Measurements from ENCODE around the gene TADA2B. TPM values are rescaled to one million over a fixed set of nuclear protein-coding genes. Genes with fewer than 3 reads are reported as not detected.

TADA2B gene
- total RNA-seq, 1 donor from 2014 or later: 8.0 TPM

DNA sequence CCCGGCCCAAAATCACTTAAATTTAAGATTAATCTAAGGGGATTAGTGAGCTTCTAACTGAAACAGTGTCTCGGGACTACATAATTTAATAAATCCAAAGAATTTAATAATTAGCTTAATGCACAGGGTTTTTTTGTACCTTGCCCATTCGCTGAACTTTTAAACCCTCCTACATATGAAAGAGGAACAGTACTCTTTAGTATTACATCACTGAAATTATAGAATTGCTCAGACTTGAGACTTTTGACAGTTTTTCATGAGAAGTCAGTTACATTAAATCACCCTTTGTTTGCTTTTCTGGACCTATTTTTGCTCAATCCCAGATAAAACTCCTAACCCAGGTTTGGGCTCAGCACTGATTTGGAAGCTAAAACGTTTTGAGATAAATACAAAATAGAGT lies 2.4 kb upstream of the TADA2B start:
- no peak for DNase-seq (ENCODE audit: low read depth in 2 of 2)

DNA sequence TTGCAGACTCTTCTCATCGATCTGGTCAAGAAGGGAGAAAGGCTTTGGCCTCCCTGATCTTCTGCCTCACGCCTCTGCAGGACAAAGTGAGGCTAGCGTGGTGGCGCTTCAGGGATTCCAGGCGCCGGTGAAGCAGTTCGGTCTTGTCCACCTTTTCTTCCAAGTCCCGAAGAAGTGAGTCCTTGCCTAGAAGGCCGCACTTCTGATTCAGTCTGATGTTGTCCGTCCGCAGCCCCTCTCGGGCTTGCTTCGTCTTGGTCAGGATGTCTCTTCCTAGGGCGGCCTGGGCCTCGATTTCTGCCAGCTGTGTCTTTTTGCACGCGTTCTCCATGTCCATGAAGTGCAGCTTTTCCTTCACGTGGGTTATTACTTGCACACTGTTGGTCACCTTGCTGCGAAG lies 1.9 kb upstream of the TADA2B start:
- DNase-seq (ENCODE audit: low read depth in 2 of 2): no peak

DNA sequence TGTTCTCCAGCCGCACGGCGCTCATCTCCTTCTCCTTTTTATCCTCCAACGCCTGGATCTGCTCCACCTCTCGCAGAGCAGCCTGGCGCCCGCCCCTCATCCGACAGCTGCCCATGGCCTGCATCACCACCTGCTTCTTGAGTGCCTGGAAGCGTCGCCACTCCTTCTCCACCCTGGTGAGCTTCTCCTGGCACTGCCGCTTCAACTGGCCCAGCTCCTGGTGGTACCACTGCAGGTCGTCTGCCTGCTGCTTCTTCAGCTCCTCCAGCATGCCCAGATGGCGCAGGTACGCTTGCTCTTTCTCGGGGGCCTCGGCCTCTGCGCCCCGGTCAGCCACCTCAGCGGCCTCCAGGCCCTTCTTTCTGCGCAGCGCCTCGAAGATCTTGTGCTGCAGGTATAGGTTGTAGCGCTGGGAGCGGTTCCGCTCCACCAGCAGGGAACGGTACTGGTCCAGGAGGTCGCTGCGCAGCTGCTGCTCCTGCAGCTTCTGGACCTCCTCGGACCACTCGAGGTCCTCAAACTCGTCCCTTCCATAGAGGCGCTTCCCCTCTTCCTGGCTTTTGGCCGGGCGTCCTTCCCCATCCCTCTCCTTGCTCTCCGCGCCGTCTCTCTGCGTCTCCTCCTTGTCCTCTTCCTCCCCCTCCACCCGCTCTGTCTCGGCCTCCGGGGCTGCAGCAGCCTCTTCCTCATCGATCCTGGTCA lies 1.2 kb upstream of the TADA2B start:
- no peak for DNase-seq (ENCODE audit: low read depth in 2 of 2)

DNA sequence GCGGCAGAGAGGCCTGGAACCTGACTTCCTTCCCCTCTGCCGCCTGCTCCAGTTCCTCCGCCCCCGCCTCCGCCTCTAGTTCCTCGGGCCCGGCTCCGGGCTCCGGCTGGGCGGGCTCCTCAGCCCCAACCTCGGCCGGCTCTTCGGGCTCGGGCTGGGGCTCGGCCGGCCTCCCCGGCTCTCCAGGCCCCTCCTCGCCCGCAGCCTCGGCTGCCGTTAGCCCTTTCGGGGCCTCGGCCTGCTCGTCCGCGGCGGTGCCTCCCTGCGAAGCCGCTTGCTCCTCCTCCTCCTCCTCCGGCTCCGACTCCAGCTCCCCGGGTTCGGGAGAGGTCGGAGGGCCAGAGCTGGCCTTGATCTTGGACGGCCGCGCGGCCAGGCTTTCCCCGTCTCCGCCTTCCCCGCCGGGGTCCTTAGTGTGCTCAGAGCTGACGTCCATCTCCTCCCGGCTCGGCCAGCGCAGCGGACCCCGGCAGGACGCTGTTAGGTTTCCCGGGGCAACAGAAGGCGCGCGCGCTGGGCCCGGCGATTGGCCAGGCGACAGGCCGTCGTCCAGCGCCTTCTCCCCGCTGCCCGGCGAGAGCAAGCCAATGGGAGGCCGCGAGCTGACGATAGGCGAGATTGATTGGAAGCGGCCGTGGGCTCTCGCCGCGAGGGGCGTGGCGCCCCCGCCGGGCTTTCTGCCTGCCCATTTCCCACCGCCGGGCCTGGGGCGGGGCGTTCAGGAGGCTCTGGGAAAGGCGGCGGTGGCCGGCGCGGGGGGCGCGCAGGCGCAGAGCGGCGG lies 479 bp upstream of the TADA2B start:
- DNase-seq (ENCODE audit: low read depth in 2 of 2): peak; percentile 93 to 99

DNA sequence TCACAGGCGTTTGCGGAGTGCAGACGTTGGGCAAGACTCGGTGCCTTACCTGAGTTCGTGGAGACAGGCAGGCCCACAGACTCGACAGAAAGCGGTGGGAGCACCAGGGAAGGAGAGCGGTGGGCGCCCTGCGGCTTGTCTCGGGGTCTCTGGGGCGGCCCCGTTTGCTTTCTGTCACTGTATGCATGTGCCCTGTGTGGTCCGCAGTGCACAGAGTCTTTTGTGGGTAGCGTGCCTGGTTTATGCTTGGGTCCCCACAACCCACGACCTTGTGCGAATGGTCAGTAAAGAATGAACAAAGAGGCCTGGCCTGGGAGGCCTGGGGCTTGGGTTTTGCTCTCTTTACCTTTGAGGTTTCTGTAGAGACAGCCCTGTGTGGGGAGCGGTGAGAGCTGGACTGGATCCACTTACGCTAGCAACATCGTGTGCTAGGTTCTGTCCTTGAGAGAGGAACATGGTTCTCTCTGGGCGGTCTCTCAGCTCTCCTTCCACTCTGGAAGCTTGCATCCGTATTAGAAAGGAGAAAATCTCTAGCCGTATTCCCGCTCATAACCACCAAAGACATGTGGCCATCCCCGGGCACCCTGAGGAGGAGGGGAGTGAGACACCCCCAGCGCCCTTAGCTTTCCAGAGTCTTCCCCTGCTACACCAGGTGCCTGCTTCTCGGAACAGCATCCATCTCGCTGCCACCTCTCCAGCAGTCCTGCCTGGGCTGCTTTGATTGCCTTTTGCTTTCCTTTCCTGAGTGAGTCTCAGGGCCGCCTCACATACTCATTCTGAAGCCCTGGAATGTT lies 1.2 kb downstream of the TADA2B start:
- no peak for DNase-seq (ENCODE audit: low read depth in 2 of 2)

DNA sequence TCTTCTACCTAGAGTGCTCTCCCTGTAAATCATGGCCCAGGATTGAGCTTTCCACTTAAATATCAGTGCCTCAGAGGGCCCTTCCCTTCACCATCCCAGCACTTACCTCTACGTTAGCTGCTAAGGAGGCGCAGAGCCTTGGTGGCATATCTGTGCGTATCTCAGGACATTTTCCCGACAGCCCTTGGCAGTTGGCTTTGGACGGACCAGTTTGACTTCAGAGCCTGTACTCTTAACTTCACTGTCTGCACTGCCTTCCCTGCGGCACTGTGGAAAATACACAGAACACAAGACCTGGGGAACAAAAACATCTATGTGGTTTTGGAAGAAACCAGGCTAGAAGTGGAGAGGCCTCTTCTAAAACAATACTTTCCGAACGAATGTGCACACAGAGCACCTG lies 2.4 kb downstream of the TADA2B start:
- no peak for DNase-seq (ENCODE audit: low read depth in 2 of 2)

DNA sequence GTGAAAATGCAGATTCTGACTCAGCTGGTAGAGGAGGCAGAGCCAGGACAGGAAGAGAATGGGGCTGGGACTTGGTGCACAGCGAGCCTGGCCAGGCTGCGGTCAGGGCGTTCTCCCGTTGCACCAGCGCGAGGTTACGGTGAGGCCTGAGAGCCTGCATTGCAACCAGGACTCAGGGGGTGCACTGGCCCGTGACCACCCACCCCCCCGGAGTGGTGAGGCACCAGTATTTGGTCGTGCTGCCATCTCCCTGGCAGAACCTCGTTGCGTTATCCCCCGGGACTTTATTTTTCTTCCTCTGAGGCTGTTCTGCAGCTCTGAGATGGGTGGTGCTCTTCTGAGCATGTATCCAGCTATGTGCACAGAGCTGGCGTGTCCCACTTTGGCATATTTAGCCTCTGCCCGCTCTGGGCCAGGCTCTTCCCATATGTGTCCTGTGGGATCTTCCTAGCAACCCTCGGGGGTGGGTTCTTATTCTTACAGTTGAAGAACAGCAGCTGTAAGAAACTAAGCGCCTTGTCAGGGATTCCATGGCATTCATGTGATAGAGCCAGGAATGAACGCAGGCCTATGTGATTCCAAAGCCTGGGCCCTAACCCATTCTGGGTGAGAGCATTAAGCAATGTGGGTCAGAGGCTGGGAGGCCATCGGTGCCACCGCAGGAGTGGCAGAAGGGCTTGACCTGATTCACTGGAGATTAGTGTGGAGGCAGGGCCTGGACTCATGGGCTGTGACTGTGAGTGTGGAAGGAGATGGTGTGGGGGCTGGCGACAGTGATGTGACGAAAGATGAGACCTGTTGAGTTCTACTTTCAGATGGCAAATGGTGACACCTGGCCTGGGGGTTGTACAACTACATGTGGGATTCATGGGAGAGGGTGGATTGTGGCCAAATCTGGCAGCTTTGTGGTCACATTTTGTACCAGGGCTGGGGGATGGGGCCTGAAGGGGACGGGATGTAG lies 3.1 kb downstream of the TADA2B start:
- no peak for DNase-seq (ENCODE audit: low read depth in 2 of 2)

DNA sequence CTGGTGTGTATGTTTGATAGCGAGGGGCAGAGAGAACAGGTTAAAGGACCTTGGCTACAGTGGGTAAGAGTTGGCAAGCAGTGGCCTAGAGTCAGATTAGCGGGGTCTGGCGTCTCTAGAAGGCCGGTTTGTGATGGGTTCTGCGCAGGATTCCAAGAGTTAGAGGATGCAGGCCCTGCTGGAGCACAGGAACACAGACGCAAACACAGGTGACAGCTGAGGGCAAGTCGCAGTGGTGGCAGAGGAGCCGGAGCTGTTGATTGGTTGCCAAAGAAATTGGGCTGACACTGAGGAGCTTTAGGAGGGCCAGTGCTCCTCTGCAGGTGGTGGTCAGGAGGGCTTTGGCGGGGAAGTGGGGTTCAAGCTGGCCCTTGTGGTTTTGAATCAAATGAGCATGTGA lies 3.8 kb downstream of the TADA2B start:
- DNase-seq (ENCODE audit: low read depth in 2 of 2): no peak

DNA sequence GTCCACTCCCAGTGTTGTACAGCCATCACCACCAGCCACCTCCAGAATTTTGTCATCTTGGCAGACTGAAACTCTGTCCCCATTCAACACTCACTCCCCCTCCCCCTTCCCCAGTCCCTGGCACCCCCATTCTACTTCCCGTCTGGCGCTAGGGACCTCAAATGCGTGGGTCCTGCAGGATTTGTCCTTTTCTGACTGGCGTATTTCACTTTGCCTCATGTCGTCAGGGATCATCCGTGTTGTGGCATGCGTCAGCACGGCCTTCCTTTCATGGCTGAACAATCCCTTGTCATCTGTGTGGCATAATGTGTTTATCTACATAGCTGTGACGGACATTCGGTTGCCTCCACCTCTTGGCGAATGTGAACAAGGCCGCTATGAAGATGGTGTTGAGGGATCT lies 5.5 kb downstream of the TADA2B start:
- no peak for DNase-seq (ENCODE audit: low read depth in 2 of 2)

DNA sequence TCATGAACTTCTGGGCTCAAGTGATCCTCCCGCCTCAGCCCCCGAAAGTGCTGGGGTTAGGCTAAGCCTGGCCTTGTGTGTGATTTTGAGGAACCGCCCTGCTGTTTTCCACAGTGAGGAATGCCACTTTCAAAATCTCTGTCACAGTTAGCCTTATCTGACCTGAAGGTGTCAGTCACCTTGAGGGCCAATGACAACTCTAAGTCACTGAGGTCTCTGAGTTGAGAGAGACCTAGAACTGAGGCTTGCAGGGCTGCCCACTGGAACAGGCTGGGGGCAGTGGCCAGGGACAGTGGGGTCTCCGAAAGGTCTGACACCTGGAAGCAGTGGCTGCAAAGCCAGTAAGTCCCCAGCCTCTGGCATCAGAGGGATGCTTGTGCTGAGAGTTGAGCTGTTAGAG lies 6.1 kb downstream of the TADA2B start:
- DNase-seq (ENCODE audit: low read depth in 2 of 2): no peak

DNA sequence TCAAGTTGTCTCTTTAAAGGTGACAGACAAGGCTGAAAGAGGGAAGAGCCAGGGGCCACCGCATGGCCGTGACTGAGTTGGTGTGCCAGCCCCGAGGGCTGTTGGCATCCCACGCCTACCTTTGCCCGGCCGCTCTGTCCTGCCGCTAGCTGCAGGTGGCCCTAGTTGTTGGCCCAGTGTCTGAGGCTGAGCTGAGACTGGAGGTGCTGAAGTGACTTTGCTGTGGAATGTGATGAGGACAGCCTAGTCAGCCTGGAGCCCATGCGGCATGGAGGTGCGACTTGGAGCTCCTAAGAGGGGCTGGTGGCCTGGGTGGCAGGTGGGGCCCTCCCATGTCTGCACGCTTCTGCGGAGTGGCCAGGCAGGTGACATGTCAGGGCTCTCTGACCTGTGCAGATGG lies 6.6 kb downstream of the TADA2B start:
- no peak for DNase-seq (ENCODE audit: low read depth in 2 of 2)

DNA sequence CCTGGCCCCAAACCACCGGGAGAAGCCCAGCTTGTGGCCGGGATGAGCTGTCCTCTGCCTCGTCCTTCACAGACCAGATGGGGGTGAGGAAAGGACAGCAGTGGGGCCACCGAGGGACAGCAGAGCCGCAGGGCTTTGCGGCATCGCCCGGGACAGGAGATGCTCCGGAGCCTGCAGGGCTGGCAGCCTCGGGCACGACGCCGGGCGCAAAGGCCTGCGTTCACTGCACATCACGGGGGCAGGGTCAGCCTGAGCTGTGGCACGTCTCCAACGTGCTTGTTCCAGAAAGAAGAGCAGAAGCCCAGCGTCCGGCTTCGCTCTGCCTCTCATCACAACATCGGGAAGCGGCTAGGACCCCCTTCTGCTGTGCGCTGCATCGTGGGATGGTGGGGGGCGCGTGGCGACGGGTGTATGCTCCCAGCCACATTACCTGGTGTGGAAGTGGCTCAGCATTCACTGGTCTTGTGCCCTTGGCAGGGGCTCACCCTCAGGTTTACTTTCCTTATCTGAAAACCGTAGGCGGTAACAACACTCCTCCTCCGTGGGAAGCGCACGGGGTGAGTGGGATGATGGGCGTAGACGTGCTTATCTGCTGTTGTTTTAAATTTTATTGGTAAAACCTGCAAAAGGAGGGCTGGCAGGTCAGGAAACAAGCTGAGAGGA lies 7.4 kb downstream of the TADA2B start:
- no peak for DNase-seq (ENCODE audit: low read depth in 2 of 2)

DNA sequence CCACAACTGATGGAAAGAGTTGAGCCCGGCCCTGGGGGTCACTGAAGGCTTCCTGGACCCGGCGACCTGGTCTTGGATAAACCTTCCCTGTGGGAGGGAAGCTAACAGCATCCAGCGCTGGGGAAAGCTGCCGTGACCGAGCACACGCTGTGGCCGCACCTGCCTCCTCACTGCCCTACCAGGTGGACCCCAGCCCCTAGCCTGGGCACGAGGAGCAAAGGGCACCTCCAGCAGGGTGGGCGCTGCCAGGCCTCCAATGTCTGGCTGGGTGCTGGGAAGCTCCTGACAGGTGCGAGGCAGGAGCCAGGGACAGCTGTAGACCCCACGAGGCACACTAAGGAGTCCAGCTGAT lies 7.9 kb downstream of the TADA2B start:
- DNase-seq (ENCODE audit: low read depth in 2 of 2): no peak

DNA sequence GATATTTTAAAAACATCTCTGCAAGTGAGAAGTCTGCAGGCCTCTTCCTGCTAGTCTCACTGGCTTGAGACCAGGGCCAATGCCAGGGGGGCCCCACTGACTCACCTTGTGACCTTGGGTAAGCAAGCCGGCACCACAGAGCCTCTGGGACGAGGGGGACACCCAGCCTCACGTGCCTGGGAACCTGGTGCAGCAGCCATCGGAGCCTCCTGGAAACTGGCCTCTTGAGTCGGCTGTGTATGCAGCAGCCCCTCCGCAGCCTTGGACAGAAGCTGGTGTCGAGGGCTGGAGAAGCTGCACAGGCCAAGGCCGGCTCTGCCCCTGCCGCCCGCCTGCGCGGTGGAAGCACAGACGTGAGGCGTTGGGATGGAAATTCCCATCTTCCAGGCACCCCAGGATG lies 8.7 kb downstream of the TADA2B start:
- DNase-seq (ENCODE audit: low read depth in 2 of 2): no peak

DNA sequence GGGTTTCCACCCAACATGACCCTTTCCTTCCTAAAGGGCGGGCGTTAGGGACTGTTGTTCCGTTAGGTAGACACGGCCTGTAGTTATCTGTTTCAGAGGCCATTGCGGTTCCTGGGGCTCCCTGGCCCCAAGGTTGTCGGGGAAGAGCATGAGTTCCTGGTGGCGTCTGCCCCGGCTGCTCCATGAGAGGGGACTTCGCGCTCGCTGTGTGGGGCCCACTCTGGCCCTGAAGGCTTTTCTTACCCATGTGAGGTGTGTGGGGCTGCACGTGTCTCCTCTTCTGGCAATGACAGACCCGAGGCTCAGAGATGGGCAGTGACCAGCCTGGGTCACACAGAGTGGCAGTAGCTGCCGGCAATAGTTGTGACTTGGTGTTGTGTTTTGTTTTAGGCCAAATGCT lies 9.1 kb downstream of the TADA2B start:
- DNase-seq (ENCODE audit: low read depth in 2 of 2): no peak

DNA sequence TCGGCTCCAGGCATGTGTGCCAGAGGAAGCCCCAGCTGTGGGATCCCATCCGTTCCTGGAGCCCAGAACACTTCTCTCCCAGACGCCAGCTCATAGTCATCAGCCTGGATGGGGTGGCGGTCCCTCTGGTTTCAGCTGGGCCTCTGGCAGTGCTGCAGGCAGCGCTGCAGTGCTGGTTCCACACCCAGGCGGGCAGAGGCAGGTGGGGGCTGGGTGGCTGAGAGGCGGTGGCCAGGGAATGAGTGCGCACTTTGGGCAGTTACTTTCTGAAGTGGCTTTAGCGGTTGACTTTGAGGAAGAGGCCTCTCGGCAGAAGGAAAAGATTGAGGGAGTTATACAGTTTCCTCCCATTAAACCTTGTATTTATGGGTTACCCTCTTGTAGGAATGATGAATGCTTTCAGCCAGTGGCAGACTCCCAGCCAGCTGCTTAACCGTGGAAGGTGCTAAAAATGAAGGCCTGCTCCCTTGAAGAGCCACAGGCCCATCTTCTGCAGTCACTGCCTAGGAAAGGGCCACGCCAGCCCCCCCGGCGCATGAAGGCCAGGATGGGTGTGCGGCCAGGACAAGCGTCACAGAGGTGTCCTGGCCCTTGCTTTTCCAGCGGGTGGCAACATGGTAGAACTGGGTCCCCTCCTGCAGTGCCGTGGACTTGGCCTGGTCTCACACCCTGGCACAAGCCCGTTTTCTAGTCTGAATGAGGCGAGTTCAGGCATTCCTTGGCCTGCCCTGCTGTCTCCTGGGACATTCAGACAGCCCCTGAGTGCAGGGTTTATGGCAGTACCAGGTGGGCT lies 9.9 kb downstream of the TADA2B start:
- no peak for DNase-seq (ENCODE audit: low read depth in 2 of 2)

DNA sequence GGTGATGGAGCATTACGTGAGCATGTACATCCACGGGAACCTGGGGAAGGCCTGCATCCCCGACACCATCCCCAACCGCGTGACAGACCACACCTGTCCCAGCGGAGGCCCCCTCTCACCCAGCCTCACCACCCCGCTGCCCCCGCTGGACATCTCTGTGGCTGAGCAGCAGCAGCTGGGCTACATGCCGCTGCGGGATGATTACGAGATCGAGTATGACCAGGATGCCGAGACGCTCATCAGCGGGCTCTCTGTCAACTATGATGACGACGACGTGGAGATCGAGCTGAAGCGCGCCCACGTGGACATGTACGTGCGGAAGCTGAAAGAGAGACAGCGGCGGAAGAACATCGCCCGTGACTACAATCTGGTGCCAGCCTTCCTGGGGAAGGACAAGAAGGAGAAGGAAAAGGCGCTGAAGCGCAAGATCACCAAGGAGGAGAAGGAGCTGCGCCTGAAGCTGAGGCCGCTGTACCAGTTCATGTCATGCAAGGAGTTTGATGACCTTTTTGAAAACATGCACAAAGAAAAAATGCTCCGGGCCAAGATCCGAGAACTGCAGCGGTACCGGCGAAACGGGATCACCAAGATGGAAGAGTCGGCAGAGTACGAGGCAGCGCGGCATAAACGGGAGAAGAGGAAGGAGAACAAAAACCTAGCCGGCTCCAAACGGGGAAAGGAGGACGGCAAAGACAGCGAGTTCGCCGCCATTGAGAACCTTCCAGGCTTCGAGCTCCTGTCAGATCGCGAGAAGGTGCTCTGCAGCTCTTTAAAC lies 11.1 kb downstream of the TADA2B start:
- DNase-seq (ENCODE audit: low read depth in 2 of 2): no peak

DNA sequence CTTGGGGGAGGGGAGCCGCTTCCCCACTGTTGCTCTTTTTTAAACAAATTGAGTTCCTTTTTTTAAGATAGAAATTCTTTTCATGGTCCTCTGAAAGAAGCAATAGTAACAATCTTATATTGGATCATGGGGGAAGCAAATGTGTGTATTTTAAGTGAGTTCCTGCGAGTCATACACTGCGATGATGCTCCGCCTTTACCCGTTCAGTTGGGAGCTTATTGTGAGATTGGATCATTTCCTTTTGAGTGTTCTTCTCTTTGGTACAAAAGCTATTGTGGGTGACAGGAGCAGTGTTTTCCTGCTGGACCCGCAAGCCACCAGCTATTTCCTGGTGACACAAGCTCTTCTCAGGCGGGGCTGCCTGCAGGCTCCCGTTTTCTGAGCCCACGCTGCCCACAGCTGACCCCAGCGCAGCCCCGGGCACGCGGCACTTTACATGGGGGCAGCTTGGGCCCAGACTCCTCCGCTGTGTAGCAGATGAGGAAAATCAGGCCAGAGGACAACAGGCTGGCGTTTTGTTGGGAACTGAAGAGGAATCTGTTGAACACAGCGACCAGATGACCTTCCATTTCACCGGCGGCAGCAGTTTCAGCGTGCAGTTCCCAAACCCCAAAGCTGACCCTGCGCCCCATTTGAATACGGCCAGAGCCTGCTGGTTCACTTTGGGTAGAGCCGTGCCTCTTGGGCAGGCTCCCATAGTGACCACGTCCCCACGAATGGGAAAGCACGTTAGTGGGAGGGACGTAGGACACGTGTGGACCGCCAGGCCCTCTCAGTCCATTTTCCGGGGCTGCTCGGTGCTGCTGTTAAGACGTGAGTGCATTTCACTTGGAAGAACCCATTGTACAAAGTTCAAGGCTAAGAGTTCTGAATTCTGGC lies 12.2 kb downstream of the TADA2B start:
- peak in 1 of 2 donors; percentile 45 for DNase-seq (ENCODE audit: low read depth in 2 of 2)

All from dermis microvascular lymphatic vessel endothelial cell (primary cell).